A673 (cell line): ENCODE data around the gene RALGPS1. TPM values are rescaled to one million over a fixed set of nuclear protein-coding genes. Genes with fewer than 3 reads are reported as not detected.

Experiments used
- BruUV-seq: library from RNA; stranded (reverse); fragments of 400-500 nt; replicated peaks from 2 replicates; lab custom pipeline; 2021; lab: Mats Ljungman, UMichigan
- CTCF ChIA-PET: fragments of 300-600 bp; sonication (Branson Sonifier 250); formaldehyde crosslinking; loops from one replicate; lab custom pipeline; 2022; ENCODE audit warnings: antibody characterized with exemption; lab: Charles Lee
- POLR2A ChIA-PET: fragments of 300-600 bp; sonication (Branson Sonifier 250); formaldehyde crosslinking; loops from one replicate; lab custom pipeline; 2022; ENCODE audit warnings: antibody characterized with exemption; ENCODE audit not compliant: low non-redundant PET; lab: Charles Lee
- DNase-seq: peaks from one replicate; pipeline ENCODE4 v3.0.0-alpha.2; 2015; ENCODE audit warnings: low spot score
- H3K27ac ChIP-seq: fragments of 200-600 bp; sonication (generic); 2 replicates; pipeline ENCODE4 v1.5.1; 2016; ENCODE audit warnings: mixed run types, low read depth, mild to moderate bottlenecking, mixed read lengths, antibody characterized with exemption, low read length; ENCODE audit not compliant: poor library complexity, severe bottlenecking
- H3K27me3 ChIP-seq: fragments of 200-600 bp; sonication (generic); replicated peaks from 2 replicates; pipeline ENCODE4 v1.6.1; 2017; ENCODE audit warnings: mixed run types, low read depth, mild to moderate bottlenecking, mixed read lengths, antibody characterized with exemption, low read length; ENCODE audit not compliant: insufficient read depth, poor library complexity
- H3K36me3 ChIP-seq: fragments of 200-600 bp; sonication (generic); 2 replicates; pipeline ENCODE4 v1.6.1; 2016; ENCODE audit warnings: mixed run types, mild to moderate bottlenecking, mixed read lengths, antibody characterized with exemption, low read length; ENCODE audit not compliant: insufficient read depth, poor library complexity, severe bottlenecking
- H3K4me1 ChIP-seq: fragments of 200-600 bp; sonication (generic); 2 replicates; pipeline ENCODE4 v1.6.1; 2017; ENCODE audit warnings: mixed run types, mild to moderate bottlenecking, mixed read lengths, antibody characterized with exemption, low read length; ENCODE audit not compliant: insufficient read depth, poor library complexity, severe bottlenecking
- H3K4me3 ChIP-seq: fragments of 200-600 bp; sonication (generic); 2 replicates; pipeline ENCODE4 v1.5.1; 2016; ENCODE audit warnings: low read depth, mixed run types, mild to moderate bottlenecking, mixed read lengths, low read length; ENCODE audit not compliant: poor library complexity, severe bottlenecking
- H3K9me3 ChIP-seq: fragments of 200-600 bp; sonication (generic); 2 replicates; pipeline ENCODE4 v1.6.1; 2016; ENCODE audit warnings: mixed run types, low read depth, mild to moderate bottlenecking, mixed read lengths, antibody characterized with exemption, low read length; ENCODE audit not compliant: poor library complexity, severe bottlenecking
- EZH2 ChIP-seq: fragments of 200-600 bp; sonication (generic); IDR thresholded peaks from 2 replicates; pipeline ENCODE4 v1.6.1; 2017; ENCODE audit warnings: borderline replicate concordance, low read depth, mild to moderate bottlenecking, mixed read lengths, antibody characterized with exemption, low read length; ENCODE audit not compliant: poor library complexity, severe bottlenecking
- intact Hi-C: fragments of 100-400 bp; cut with micrococcal nuclease; formaldehyde crosslinking; loops from one replicate; pipeline ENCODE4 v1.10.0; 2022; ENCODE audit not compliant: unreplicated experiment
- total RNA-seq: library from RNA; stranded (reverse); gene quantifications from 2 replicates; pipeline ENCODE4 v1.2.3, GENCODE V29; 2021
- TF ChIP-seq, protein P1 (sequence below): fragments of 300-800, 200-600 bp; sonication (generic); conservative IDR thresholded peaks from 2 replicates; pipeline ENCODE4 v1.5.1; 2017; ENCODE audit warnings: low read depth, mild to moderate bottlenecking, antibody characterized with exemption, low read length, moderate library complexity, mixed read lengths

Gene RALGPS1
- total RNA-seq, 1 experiment from 2014 or later: 3.9 TPM

DNA sequence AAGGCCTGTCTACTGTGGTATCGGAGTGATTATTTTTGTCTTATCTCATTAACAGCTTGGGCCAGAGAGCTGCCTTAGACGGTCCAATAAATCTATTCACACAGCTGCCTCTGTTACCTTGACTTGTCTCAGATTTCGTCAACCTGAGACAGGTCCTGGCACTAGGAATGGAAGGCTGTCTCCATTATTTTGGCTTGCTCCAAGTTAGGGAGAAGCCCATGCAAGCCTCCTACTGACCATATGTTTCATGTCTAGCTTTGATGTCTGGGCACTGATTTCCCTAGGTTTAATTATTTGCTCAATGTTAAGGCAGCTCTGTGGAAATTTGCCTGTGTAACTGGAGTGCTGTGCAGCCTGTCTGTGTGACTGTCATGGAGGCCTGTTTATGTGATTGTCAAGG lies 12.4 kb upstream of the RALGPS1 start:
- ChIA-PET POLR2A (no interaction called here), CTCF (interaction anchor here (0.7 kb wide), 1 partner anchor 42 kb away, joined by 3 read pairs; no protein-coding TSS in a partner anchor)
- no peak overlapping the region for H3K4me3 ChIP-seq
- no peak overlapping the region for H3K27ac ChIP-seq
- H3K27me3 ChIP-seq: no peaks in the 10 kb centered on the region
- DNase-seq: no peak
- no peaks in the 10 kb centered on the region for H3K9me3 ChIP-seq
- H3K4me1 ChIP-seq: no peaks in the 10 kb centered on the region
- intact Hi-C loops: no loop called here
- BruUV-seq: no TSS peak
- TF ChIP-seq, protein P1, sequence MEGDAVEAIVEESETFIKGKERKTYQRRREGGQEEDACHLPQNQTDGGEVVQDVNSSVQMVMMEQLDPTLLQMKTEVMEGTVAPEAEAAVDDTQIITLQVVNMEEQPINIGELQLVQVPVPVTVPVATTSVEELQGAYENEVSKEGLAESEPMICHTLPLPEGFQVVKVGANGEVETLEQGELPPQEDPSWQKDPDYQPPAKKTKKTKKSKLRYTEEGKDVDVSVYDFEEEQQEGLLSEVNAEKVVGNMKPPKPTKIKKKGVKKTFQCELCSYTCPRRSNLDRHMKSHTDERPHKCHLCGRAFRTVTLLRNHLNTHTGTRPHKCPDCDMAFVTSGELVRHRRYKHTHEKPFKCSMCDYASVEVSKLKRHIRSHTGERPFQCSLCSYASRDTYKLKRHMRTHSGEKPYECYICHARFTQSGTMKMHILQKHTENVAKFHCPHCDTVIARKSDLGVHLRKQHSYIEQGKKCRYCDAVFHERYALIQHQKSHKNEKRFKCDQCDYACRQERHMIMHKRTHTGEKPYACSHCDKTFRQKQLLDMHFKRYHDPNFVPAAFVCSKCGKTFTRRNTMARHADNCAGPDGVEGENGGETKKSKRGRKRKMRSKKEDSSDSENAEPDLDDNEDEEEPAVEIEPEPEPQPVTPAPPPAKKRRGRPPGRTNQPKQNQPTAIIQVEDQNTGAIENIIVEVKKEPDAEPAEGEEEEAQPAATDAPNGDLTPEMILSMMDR: no peak
- TF ChIP-seq EZH2: no peak
- H3K36me3 ChIP-seq: no peaks in the 10 kb centered on the region

DNA sequence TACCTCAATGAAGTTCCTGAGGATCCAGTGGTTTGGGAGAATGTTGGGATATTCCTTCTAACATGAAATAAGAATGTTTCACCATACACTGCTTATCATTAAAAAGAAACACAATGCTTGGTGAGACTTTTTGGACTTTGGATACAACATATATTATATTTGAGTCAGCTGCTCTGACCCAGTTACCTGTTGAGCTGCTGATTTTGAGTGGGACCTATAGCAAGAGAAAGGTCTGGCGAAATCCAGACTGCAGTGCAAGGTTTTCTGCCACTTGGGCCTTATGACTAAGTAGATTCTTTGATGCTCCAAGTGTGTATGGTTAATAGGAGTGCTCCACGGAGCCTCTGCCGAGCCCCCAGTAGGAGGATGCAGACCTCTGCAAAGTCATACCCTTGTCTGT lies 10.0 kb upstream of the RALGPS1 start:
- no peak overlapping the region for H3K27ac ChIP-seq
- TF ChIP-seq, protein P1: no peak
- CTCF ChIA-PET: no interaction called here
- H3K9me3 ChIP-seq: no peaks in the 10 kb centered on the region
- H3K4me1 ChIP-seq: no peaks in the 10 kb centered on the region
- POLR2A ChIA-PET: no interaction called here
- no peaks in the 10 kb centered on the region for H3K27me3 ChIP-seq
- H3K4me3 ChIP-seq: no peak overlapping the region
- intact Hi-C loops: no loop called here
- no TSS peak for BruUV-seq
- no peak for DNase-seq
- H3K36me3 ChIP-seq: no peaks in the 10 kb centered on the region

DNA sequence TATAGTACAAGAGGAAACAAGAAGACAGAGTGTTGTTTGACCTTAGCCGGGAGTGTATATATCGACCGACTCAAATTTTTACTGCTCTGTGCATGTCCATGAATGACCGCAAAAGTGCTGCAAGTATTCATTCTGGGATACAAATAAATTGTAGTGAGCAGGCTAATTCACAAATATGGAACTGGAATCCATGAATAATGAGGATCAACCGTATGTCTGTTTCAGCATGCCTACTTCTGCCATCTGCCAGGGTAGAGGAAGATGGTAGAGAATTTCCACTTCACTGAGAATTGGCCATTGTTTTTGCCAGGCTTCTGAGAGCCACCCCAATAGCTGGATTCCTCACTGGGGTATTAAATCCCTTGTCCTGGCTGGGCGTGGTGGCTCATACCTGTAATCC lies 8.5 kb upstream of the RALGPS1 start:
- intact Hi-C loops: no loop called here
- H3K27ac ChIP-seq: no peak overlapping the region
- no peaks in the 10 kb centered on the region for H3K4me1 ChIP-seq
- H3K36me3 ChIP-seq: no peaks in the 10 kb centered on the region
- no peak for DNase-seq
- ChIA-PET CTCF (no interaction called here), POLR2A (no interaction called here)
- H3K4me3 ChIP-seq: no peak overlapping the region
- no TSS peak for BruUV-seq
- no peaks in the 10 kb centered on the region for H3K27me3 ChIP-seq
- H3K9me3 ChIP-seq: no peaks in the 10 kb centered on the region
- TF ChIP-seq, protein P1: no peak
- TF ChIP-seq EZH2: no peak
